Inferior parietal cortex (tissue), 1 donor: Measurements from ENCODE around the gene PODXL.
"Not testable (repeated sequence)": the region's sequence is repeated elsewhere in the genome, so short reads cannot be mapped to it uniquely, and the experiment has no call there.

Experiments
- DNase-seq: peaks from one replicate; pipeline ENCODE4 v3.0.0-alpha.2; 2016; ENCODE audit errors: extremely low spot score

PODXL gene

DNA sequence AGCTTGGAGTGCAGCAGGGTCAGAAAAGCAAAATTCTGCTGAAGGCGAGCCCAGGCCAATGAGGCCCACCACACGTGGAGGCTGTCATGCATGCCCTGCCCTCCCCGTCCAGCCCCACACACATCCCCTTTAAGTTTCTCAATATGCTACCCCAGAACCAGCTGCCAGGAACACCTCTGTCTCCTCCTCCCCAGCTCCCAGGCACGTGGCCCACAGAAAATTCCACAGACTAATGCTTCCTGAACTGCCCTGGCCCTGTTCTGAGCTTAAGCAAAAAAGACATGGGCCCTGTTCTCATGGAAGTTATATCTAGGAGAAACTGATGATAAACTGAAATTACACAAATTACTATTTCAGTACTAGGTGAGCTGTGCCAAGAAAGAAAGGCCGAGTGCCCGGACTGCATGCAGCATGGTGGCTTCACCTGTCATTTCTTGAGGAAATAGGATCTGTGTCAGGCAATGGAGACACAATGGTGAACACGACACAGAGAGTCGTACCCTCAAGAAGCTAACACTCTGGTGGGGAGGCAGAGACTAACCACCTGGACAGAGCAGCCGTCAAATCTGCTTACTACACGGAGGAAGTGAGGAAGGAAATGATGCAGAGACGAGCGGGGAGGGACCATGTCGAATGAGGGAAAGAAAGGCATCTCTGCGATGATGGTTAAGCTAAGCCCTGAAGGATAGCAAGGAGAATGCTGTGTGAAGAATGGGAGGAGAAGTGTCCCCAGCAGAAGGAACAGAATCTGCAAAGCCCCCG, 44.5 kb downstream of the PODXL start:
- no peak for DNase-seq

DNA sequence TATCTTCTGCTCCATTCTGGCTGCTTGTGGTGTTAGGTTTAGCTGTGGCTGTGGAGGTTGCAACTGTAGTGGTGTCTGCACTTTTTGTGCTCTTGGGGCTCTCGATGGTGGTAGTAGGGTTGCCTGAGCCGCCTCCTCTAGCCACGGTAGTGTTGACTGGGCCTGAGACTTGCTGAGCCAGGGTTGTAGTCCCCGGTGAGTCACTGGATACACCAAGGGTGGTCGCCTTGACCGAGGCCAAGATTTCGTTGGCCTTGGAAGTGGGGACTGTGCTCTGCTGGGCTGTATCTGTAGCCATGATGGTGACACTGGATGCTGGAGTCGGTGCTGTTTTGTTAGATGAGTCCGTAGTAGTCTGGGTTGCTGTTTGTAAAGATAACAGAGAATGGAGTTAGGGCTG, 45.4 kb downstream of the PODXL start:
- DNase-seq = no peak

DNA sequence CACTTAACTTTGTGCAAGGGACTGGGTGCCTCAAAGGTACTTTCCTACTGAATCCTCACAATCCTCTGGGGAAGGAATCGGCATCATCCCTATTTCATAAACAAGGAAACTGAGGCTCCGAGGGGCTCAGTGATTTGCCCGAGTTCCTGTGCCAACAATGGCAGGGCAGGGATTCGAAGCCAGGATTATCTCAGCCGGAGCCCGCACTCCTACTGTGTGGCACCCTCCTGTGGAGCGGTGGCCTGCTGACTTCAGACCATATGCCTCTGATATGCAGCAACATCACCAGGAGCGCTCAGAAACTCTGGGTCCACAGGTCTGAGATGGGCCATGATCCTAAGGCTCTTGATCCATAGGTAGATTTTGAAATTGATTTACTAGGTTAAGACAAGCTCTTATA, 46.6 kb downstream of the PODXL start:
- DNase-seq = no peak

DNA sequence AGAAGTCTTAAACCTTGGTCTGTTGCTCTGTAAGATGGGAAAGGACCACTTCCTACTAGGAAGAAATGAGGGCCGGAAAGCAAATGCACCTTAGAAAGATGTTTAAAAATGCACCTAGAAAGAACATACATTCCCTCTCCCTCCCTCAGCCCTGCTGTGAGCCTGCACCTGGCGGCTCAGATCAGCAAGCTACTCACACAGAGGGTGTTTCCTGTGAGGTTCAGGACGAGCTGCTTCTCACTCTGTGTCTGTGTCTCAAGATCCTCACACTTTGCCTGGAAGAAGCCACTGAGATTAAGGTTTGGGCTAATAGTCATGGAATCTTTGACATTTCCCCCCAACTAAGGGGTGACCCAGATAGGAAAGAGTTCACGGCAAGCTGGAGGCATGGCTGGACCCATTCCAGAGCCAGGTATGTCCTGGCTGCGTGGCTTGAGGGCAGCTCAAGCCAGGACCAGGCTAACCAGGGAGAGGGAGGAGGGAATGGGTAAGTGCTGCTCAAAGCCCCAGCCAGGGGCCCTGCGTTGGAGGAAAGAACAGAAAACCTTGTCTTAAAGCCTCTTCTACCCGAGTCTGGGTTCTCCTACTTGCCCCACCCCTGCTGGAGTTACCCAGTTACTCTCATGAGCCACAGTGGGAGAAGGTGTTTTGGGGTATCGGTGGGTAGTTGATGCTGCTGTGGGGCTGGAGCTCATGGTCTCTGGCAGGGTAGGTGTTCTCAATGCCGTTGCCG, 47.5 kb downstream of the PODXL start:
- DNase-seq = no peak

DNA sequence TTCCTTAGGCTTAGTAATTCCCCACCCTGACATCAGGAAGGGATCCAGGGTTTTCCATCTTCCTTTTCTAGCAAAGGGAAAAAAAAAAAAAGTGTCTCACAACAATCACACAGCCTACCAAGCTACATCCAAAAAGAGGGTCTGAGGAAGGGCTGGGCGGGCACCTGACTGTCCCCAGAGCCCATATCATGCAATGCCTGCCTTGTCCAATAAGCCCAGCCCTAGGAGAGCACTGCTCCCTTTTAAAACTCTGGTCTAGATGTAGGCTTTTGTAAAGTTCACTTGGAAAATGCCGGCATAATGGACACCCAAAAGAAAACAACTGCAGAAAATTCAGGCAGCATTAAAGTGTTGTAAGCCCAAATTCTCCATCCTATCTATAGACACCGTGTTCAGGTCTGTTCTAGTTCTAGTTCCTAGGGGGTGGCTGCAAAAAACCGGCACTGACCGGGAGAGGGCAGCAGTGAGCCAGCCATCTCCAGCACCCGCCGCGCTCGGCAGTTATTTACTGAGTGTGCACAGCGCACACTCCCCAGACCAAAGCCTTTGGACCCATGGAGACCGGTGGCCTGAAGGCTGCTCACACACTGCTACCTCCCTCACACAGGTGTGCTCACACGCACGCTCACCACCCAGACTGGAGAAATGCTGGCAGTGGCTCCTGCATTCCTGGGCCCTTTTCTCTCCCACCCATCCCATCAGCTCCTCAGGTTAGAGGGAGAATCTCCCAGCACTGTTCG, 48.7 kb downstream of the PODXL start:
- peak; percentile 91 for DNase-seq

DNA sequence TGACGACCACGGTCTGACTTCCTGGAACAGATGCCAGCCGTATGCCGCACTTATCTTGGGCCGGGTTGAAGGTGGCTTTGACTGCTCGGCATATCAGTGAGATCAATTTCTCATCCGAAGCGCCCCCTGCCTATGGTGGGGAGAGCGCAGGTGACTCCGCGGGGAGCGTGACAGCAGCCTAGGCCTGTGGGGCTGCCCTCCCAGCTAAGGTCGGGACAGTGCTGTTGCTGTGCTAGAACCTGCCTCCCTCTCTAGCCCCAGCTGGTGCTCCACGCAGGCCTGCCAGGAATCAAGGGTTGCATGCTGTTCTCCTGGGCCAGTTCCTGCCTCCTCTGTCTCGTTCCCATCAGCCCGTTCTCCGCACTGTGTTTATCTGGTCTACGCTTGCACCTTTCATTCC, 49.8 kb downstream of the PODXL start:
- no peak for DNase-seq

DNA sequence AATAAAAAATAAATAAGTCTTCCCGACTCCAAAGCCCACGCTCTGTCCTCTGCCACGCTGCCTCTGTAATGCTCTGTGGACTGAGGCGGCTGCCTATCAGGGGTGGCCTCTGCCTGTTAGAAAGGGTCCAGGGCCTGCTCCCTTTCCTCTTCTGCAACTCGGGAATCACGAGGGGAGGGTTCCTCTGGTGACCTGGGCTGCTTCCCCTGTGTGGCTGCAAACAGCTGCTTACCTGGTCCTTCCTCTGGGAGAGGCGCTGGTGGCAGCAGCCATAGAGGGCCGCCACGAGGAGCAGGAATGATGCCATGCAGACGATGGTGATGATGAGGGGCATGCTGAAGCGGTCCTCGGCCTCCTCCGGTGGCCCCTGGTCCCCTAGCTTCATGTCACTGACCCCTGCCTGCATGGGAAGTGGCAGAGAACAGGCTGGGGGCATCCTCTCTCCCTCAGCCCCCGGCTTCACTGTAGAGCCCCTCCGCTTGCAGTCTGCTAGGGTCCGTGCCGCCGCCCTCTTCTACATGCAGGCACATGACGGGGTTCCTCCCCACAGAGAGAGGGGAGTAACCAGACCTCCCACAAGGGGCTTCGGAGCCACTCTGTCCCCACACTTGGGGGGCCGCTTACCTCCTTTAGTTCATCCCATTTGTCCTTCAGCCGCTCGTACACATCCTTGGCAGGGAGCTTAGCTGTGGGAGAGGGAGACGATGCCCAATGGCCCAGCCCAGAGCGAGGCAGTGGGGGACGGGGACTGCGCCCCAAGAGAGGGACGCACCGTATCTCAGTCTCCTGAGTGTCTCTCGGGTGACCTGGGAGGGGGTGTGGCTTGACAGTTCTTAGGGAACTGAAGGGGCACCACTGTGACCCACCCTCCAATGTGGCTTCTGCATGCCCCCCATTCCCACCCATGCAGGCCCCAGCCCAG, 50.5 kb downstream of the PODXL start:
- no peak for DNase-seq

DNA sequence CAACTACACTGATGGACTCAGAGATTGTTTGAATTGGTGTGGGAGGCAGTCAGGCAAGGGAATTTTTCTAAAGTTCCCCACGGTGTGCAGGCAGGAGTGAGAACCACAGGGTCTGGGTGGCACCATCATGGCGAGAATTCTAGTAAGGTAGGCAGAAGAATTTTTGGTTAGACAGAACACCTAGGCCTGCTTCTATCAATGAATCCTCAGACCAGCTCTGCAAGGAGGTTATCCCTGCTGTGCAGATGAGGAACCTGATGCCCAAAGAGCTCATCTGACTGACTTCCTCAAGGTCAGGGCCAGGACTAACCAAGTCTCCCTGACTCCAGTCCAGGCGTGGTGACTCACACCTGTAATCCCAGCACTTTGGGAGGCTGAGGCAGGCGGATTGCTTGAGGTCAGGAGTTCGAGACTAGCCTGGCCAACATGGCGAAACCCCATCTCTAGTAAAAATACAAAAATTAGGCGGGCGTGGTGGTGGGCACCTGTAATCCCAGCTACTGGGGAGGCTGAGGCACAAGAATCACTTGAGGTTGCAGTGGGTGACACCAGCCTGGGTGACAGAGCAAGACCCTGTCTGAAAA, 51.3 kb downstream of the PODXL start:
- DNase-seq = not testable (repeated sequence)

DNA sequence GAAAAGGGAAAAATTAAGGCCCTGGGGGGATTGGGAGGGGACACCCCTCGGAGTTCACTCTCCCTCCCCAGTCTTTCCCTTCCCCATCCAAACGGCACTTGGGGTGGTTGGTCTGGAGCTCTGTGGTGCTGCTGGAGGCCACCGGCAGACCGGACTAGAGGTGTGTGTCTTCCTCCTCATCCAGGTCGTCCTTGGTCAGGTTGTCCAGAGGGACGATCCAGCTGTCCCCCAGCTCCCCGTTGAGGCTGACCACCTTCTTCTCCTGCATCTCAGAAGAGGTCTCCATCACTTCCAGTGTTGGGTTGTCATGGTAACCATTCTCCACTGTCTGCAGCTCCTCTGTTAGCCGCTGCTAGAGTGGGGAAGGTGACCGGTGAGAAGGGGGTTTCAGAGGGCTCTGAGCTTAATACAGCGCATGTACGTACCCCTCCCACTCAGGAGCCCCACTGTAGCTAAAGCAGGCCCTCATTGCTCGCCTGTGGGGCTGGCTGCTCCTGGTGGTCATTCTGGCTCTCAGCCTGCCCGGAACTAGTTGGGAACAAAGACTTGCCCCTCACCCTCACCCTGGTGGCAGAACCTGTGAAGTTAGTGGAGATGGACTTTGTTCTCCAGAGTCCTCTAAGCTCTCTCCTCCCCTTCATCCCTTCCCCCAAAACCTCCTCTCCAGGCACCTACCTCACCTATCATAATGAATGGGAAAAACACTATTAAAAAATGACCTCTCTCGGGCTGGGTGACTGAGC, 52.1 kb downstream of the PODXL start:
- no peak for DNase-seq

DNA sequence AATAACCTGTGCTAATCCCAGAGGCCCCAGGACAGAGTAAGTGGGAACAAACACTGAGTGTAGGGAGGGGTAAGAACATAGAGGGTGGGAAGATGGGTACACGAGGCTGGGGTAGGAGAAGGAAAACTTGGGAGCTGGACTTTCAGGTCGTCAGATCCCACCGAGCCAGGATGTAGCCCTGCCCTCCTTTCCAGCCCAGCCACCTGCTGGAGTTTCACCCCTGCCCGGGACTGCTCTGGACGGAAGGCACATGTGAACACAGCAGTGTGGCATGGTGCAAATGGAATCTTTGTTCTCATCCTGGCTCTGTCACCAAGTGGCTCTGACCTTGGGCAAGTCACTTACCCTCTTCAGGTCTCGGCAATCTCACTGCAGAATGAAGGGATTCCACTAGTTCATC, 52.8 kb downstream of the PODXL start:
- DNase-seq = no peak

DNA sequence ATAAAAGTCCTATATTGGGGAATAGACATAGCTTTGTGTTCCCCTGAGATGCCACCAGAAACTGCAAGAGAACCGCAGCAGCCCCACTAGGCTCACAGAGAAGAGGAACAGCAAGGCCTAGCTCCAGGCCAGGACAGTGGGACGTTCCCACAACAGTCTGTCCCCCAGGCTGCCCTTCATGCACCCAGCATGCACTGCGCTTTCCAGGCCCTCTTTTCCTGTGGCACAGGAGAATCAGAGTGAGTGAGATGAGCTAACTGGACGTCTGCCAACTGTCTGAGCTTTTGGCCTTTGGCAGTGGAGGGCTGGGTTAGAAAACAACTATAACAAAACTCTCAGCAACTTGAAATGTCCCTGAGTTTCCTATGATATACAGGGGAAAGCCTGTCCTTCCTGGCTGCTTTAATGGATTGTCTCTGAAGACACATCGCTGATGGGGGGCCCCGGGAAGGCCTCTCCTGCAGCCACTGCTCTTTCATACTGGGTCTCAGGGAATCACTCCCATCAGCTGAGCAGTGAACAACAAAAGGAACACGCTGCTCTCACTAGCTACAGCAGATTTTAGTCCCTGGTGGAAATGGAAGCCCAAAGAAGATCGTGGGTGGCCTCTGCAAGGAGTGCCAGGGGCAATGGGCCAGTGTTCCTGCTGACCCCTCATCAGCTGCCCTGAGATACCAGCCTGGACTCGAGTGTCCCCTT, 53.5 kb downstream of the PODXL start:
- DNase-seq = no peak

DNA sequence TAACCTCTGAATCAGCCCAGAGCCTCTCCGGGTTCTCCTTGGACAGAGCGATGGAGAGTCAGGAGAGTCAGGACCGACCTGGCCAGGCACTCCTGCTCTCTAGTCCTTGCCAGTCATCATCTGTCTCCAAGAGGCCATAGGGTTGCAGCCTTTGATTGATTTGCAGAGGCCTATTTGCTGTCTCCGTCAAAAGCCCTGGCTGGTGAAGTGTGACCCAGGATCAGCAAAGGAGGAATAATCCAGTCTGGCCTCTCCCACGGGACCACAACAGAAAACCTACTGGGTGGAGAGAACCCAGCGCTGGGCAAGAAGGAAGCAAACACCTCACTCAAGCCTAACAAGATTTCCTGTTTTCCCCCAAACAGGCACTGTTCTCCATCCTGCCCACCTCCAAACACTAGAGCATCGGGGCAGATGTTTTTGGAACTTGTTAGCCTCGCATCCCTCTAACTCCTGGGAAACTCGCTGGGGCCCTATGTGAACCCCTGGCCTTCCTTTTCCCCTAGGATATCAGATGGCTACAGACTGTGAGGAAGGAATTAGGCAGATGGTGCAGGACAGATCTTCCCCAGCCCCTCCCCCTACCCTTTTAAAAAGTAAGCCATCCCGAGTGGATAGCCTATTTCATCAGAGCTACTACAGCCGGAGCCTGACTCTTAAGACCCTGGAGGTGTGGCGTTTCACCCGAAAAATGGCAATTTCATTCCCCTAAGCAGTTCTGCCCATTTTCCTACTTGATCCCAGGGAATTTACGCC, 54.3 kb downstream of the PODXL start:
- DNase-seq = no peak

DNA sequence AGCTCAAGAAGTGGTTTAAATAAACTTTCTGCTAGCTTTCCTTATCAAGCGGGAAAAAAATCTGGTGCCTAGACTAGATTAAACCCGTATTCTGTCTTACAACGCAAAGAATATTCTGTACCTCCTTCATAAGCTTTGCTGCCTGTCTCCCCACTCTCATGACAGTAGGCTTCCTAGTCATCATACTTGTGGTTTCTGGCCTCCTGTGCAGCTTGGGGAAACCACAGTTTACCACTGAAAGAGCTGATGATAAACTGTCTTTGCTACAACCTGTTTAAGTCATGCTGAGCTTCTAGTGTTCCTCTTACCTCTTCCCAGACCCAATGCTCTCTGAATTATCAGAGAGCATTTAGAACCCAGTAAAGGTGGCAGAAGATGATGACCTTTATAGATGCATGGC, 55.0 kb downstream of the PODXL start:
- DNase-seq = no peak

DNA sequence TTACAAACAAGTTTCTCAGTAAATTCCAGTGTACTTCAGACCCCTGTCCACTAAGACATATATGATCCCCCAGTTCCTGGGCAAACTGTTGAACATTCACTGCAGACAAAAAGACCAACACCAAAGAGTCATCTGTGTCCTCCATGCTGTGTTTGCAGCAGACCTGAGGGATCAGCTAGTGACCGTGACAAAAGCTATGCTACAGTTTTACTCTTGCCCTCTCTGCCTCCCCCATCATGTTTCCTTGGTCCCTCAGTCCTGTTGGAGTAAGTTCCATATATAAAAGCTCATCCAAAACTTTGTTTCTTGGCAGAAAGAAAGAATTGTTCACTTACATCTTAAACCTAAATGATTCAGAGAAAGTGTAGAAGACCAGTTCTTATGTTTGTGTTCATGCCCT, 56.1 kb downstream of the PODXL start:
- no peak for DNase-seq

DNA sequence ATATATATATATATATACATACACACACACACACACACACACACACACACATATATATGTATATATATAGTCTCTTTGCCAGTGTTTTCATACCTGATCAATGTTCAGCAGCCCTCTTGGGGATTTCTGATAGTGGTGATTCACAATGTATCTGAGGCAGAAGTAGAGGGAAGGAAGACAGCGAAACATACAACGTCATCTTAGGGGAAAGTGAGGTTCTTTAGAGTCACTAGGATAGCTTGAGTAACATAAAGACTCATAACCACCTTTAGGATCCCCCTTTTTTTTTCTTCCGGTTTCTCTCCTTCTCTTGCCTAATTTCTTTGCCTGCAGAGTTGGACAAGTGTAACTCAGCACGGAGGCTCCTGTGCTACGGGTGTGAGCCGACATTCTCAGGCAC, 56.6 kb downstream of the PODXL start:
- DNase-seq = no peak

DNA sequence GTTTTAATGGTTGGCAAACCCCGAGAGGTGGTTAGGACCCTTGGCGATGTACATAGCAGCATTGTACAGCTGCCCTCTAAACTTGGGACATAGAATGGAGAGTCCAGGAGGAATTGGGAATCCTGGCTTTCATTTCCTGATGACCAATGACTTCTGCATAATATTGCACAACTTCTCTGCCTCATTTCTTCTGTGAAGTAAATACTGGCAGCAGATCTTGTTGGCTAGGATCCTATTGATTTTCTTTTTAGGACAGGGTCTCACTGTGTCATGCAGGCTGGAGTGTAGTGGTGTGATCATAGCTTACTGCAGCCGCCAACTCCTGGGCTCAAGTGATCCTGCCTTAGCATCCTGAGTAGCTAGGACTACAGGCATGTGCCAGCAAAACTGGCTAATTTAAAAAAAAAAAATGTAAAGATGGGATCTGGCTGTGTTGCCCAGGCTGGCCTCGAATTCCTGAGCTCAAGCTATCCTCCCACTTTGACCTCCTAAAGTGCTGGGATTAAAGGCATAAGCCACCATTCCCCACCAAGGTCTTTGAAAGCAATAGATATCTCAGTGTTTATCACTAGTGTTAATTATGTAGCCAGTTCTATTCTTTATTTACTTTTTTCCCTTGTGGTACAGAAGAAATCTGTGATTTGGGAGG, 58.1 kb downstream of the PODXL start:
- no peak for DNase-seq

DNA sequence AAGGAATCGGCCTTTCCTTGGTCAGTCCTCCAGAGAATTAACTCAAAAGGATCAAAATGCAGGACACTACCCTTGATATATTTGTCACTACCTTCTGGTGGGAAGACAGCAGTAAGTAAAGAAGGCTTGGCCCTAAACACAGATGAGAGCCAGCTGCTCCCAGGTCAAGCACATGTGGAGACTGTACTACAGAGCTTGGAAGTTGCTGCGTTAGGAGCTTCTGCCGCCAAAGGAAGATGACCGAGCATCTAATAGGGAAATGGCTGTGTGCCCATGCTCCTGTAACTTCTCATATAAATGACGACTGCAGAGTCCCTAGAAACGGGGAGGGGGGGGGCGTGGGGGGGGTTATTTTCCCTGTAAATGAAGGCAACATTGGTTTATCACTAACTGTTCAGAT, 59.0 kb downstream of the PODXL start:
- DNase-seq = no peak

DNA sequence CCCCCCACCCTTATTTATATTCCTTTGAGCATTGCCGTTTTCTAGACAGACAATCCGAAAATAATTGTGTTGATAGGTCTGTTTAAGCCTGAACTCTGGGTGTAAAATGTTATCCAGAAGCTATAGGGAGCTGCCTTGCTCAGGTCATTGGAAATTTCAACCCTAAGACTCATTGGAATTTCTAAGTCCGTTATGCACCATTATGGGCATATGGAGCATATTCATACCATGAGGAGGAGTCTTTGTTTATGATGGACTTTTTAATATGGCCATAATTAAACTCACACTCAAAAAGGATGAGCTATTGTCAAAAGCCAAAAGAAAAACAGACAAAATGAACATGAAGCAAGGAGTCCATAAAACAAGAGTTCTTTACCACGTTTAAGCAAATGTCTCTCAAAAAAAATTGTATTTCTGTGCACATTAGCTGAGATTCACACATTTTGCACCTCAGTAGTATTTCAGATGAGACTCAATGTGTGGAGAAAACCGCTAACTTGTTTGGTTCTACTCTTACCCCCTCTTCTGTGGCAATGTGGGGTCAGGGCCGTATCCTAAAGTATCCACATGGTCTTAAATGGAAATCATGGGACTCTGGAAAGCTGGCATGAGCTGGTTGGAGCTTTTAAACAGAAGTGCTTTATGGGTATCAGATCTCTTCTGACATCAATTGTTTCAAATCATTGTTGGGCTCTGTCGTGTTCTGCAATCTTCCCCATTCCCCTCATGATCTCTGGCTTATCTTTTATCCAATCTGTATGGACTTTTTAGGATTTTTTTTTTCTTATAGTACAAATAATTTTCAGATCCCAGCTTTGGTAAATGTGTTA, 60.5 kb downstream of the PODXL start:
- no peak for DNase-seq
